SH-SY5Y (cell line): ENCODE data around the gene CMBL.

Experiments used
- GATA2 ChIP-seq: IDR thresholded peaks from 2 replicates; pipeline ENCODE4 v1.6.1; 2011; ENCODE audit warnings: mild to moderate bottlenecking, low read depth, low read length
- GATA3 ChIP-seq: IDR thresholded peaks from 2 replicates; pipeline ENCODE4 v1.6.1; 2011; ENCODE audit warnings: low read depth, mild to moderate bottlenecking, low read length, moderate library complexity

GRCh38 chr5:10266839-10267238 lies 40.9 kb downstream of the CMBL start:
- TF ChIP-seq GATA2 (no peak), GATA3 (no peak)
